HepG2 (cell line): Measurements from ENCODE around the gene SIX5. TPM values are rescaled to one million over a fixed set of nuclear protein-coding genes. Genes with fewer than 3 reads are reported as not detected.

Source experiments
- BHLHE40 ChIP-seq: IDR thresholded peaks from 2 replicates; pipeline ENCODE4 v1.6.1; 2011; ENCODE audit warnings: low read length, improper control_type of control experiment
- CEBPB ChIP-seq: IDR thresholded peaks from 2 replicates; pipeline ENCODE4 v1.6.1; 2011; ENCODE audit warnings: low read depth, low read length, improper control_type of control experiment, borderline replicate concordance
- HNF4A ChIP-seq: sonication (generic); formaldehyde crosslinking; IDR thresholded peaks from 2 replicates; pipeline ENCODE4 v1.4.0; 2020; ENCODE audit warnings: missing genetic modification reagents
- HOXA5 ChIP-seq: sonication (generic); formaldehyde crosslinking; IDR thresholded peaks from 2 replicates; pipeline ENCODE4 v1.4.0; 2020; ENCODE audit warnings: missing genetic modification reagents
- JUNB ChIP-seq: sonication (generic); formaldehyde crosslinking; IDR thresholded peaks from 2 replicates; pipeline ENCODE4 v1.8.0; 2022; ENCODE audit warnings: missing genetic modification reagents, mild to moderate bottlenecking, borderline replicate concordance
- KDM2A ChIP-seq: sonication (generic); formaldehyde crosslinking; IDR thresholded peaks from 2 replicates; pipeline ENCODE4 v1.4.0; 2020; ENCODE audit warnings: low read depth, missing genetic modification reagents, borderline replicate concordance
- KMT2A ChIP-seq: sonication (generic); formaldehyde crosslinking; IDR thresholded peaks from 2 replicates; pipeline ENCODE4 v1.4.0; 2020; ENCODE audit warnings: missing genetic modification reagents
- MTA1 ChIP-seq: sonication (generic); formaldehyde crosslinking; IDR thresholded peaks from 2 replicates; pipeline ENCODE4 v1.4.0; 2020; ENCODE audit warnings: missing genetic modification reagents, mild to moderate bottlenecking, borderline replicate concordance
- NFE2L1 ChIP-seq: sonication (generic); formaldehyde crosslinking; IDR thresholded peaks from 2 replicates; pipeline ENCODE4 v1.4.0; 2020; ENCODE audit warnings: missing genetic modification reagents, mild to moderate bottlenecking, borderline replicate concordance
- NFKB2 ChIP-seq: sonication (generic); formaldehyde crosslinking; IDR thresholded peaks from 2 replicates; pipeline ENCODE4 v1.4.0; 2020; ENCODE audit warnings: missing genetic modification reagents, borderline replicate concordance
- ONECUT2 ChIP-seq: sonication (generic); formaldehyde crosslinking; IDR thresholded peaks from 2 replicates; pipeline ENCODE4 v1.4.0; 2020; ENCODE audit warnings: missing genetic modification reagents
- PRMT3 ChIP-seq: sonication (generic); formaldehyde crosslinking; IDR thresholded peaks from 2 replicates; pipeline ENCODE4 v1.8.1; 2022; ENCODE audit warnings: low read depth, mild to moderate bottlenecking, moderate library complexity, missing genetic modification reagents, borderline replicate concordance
- RBAK ChIP-seq: sonication (generic); formaldehyde crosslinking; IDR thresholded peaks from 2 replicates; pipeline ENCODE4 v1.5.1; 2020; ENCODE audit warnings: mild to moderate bottlenecking, missing genetic modification reagents
- TCF7L2 ChIP-seq: IDR thresholded peaks from 2 replicates; pipeline ENCODE4 v1.6.1; 2011; ENCODE audit warnings: mild to moderate bottlenecking, low read depth, low read length, moderate library complexity
- ZNF136 ChIP-seq: sonication (generic); formaldehyde crosslinking; IDR thresholded peaks from 2 replicates; pipeline ENCODE4 v1.8.1; 2022; ENCODE audit warnings: low read depth, mild to moderate bottlenecking, moderate library complexity, missing genetic modification reagents
- ZNF274 ChIP-seq: sonication (generic); formaldehyde crosslinking; IDR thresholded peaks from 2 replicates; pipeline ENCODE4 v1.5.1; 2020; ENCODE audit warnings: mild to moderate bottlenecking, missing genetic modification reagents
- ZNF282 ChIP-seq: fragments of 450-650 bp; IDR thresholded peaks from 2 replicates; pipeline ENCODE4 v1.6.1; 2018; ENCODE audit not compliant: partially characterized antibody
- ZNF337 ChIP-seq: sonication (generic); formaldehyde crosslinking; IDR thresholded peaks from 2 replicates; pipeline ENCODE4 v1.5.1; 2020; ENCODE audit warnings: missing genetic modification reagents, low read depth, mild to moderate bottlenecking, borderline replicate concordance
- ZNF350 ChIP-seq: sonication (generic); formaldehyde crosslinking; IDR thresholded peaks from 2 replicates; pipeline ENCODE4 v1.4.0; 2020; ENCODE audit warnings: mild to moderate bottlenecking, low read depth, missing genetic modification reagents, borderline replicate concordance
- ZNF446 ChIP-seq: sonication (generic); formaldehyde crosslinking; IDR thresholded peaks from 2 replicates; pipeline ENCODE4 v1.5.0; 2020; ENCODE audit warnings: mild to moderate bottlenecking, missing genetic modification reagents
- ZNF75D ChIP-seq: sonication (generic); formaldehyde crosslinking; IDR thresholded peaks from 2 replicates; pipeline ENCODE4 v1.8.1; 2023; ENCODE audit warnings: missing genetic modification reagents, mild to moderate bottlenecking, borderline replicate concordance
- polyA plus RNA-seq, 8 experiments: library from polyadenylated mRNA; depleted of rRNA in 3 of 8; stranded (reverse) in 7 of 8; unstranded in 1 of 8; fragments of >200 nt; fragmentation: Illumina TruSeq in 4 of 8; extraction: Trizol in 4 of 8; gene quantifications; 2 replicates each; pipeline versions ENCODE4 v1.2.1 to v1.2.3, GENCODE V29; 2011 to 2016; ENCODE audit warnings: low read depth in 4 of 8, missing spikeins in 1 of 8, mixed read lengths in 1 of 8; ENCODE audit not compliant: insufficient read depth in 1 of 8
- total RNA-seq, 5 experiments: library from RNA; depleted of rRNA; stranded (reverse); fragments of >200 nt; fragmentation: Illumina TruSeq; extraction: Trizol; gene quantifications; 2 replicates each; pipeline ENCODE4 v1.2.3, GENCODE V29; 2016; ENCODE audit warnings: low read depth in 1 of 5
- TF ChIP-seq, protein P1 (sequence below): sonication (generic); formaldehyde crosslinking; IDR thresholded peaks from 2 replicates; pipeline ENCODE4 v1.4.0; 2020; ENCODE audit warnings: mild to moderate bottlenecking, low read depth, missing genetic modification reagents
- TF ChIP-seq, protein P2 (sequence below): sonication (generic); formaldehyde crosslinking; IDR thresholded peaks from 2 replicates; pipeline ENCODE4 v1.5.1; 2020; ENCODE audit warnings: mild to moderate bottlenecking, missing genetic modification reagents, moderate library complexity
- TF ChIP-seq, protein P3 (sequence below): IDR thresholded peaks from 2 replicates; pipeline ENCODE4 v1.6.1; 2012; ENCODE audit warnings: low read depth, low read length, improper control_type of control experiment

Gene SIX5
- total and polyA plus RNA-seq, 2 of the 13 experiments (the other 11 are each of a cell fraction or from before 2014, with no cell fraction given), result 7.7 to 10.5 TPM

DNA sequence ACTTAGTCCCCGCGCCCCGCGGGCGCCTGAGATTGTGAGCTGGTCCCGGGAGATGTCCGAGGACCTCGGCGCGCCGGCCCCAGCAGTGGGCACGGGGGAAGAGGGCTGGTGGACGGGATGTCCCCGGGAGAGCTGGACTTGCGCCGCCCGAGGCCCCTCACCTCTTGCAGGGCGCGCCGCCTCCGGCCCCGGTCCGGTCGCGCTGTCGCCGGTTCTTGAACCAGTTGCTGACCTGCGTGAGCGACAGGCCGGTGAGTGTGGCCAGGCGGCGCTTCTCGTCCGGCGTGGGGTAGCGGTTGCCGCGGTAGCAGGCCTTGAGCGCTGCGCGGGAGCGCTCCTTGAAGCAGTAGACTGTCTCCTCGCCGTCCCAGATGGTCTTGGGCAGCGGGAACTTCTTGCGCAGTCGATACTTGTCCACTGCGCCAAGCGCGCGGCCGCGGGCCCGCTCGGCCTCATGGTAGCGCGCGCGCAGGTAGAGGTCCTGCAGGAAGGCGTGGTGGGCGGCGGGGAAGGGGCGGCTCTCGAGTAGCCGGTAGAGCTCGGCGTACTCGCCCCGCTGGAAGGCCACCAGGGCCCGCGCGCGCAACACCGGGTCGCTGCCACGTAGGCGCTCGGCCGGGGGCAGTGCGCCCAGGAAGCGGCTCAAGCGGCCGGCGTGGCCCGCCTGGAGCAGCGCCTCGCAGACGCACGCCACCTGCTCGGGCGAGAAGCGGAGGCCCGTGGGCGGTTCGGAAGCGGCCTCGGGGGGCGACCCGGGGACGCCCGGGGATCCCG is 984 bp downstream of the SIX5 start (continued):
- TF ChIP-seq, protein P1, sequence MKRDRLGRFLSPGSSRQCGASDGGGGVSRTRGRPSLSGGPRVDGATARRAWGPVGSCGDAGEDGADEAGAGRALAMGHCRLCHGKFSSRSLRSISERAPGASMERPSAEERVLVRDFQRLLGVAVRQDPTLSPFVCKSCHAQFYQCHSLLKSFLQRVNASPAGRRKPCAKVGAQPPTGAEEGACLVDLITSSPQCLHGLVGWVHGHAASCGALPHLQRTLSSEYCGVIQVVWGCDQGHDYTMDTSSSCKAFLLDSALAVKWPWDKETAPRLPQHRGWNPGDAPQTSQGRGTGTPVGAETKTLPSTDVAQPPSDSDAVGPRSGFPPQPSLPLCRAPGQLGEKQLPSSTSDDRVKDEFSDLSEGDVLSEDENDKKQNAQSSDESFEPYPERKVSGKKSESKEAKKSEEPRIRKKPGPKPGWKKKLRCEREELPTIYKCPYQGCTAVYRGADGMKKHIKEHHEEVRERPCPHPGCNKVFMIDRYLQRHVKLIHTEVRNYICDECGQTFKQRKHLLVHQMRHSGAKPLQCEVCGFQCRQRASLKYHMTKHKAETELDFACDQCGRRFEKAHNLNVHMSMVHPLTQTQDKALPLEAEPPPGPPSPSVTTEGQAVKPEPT (CRISPR knock-in tag), result no peak
- TF ChIP-seq ZNF136 (CRISPR knock-in tag) (no peak), ZNF75D (CRISPR knock-in tag) (no peak), MTA1 (CRISPR knock-in tag) (peak; percentile 34; the same call in 1 of the 2 replicates), ZNF350 (CRISPR knock-in tag) (no peak), PRMT3 (CRISPR knock-in tag) (no peak; the same call in 1 of the 2 replicates), TCF7L2 (no peak), NFKB2 (CRISPR knock-in tag) (peak; percentile 69), NFE2L1 (CRISPR knock-in tag) (no peak), HOXA5 (no peak; the same call in 1 of the 2 replicates), ZNF337 (no peak), KDM2A (peak; percentile 86), KMT2A (no peak), RBAK (CRISPR knock-in tag) (no peak), HNF4A (CRISPR knock-in tag) (0 out of 2 replicates have a peak, but pooled peaks have one; percentile 3), JUNB (CRISPR knock-in tag) (no peak), BHLHE40 (no peak), ZNF274 (CRISPR knock-in tag) (peak; percentile 40; the same call in 1 of the 2 replicates), ZNF282 (no peak), ONECUT2 (no peak), ZNF446 (CRISPR knock-in tag) (peak; percentile 67; the same call in 1 of the 2 replicates), CEBPB (no peak)
- TF ChIP-seq, protein P2, sequence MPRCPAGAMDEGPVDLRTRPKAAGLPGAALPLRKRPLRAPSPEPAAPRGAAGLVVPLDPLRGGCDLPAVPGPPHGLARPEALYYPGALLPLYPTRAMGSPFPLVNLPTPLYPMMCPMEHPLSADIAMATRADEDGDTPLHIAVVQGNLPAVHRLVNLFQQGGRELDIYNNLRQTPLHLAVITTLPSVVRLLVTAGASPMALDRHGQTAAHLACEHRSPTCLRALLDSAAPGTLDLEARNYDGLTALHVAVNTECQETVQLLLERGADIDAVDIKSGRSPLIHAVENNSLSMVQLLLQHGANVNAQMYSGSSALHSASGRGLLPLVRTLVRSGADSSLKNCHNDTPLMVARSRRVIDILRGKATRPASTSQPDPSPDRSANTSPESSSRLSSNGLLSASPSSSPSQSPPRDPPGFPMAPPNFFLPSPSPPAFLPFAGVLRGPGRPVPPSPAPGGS, result no peak
- TF ChIP-seq, protein P3, sequence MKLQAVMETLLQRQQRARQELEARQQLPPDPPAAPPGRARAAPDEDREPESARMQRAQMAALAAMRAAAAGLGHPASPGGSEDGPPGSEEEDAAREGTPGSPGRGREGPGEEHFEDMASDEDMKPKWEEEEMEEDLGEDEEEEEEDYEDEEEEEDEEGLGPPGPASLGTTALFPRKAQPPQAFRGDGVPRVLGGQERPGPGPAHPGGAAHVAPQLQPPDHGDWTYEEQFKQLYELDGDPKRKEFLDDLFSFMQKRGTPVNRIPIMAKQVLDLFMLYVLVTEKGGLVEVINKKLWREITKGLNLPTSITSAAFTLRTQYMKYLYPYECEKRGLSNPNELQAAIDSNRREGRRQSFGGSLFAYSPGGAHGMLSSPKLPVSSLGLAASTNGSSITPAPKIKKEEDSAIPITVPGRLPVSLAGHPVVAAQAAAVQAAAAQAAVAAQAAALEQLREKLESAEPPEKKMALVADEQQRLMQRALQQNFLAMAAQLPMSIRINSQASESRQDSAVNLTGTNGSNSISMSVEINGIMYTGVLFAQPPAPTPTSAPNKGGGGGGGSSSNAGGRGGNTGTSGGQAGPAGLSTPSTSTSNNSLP, result no peak
